Measurements from ENCODE around the gene KDM2A.

Gene KDM2A

DNA sequence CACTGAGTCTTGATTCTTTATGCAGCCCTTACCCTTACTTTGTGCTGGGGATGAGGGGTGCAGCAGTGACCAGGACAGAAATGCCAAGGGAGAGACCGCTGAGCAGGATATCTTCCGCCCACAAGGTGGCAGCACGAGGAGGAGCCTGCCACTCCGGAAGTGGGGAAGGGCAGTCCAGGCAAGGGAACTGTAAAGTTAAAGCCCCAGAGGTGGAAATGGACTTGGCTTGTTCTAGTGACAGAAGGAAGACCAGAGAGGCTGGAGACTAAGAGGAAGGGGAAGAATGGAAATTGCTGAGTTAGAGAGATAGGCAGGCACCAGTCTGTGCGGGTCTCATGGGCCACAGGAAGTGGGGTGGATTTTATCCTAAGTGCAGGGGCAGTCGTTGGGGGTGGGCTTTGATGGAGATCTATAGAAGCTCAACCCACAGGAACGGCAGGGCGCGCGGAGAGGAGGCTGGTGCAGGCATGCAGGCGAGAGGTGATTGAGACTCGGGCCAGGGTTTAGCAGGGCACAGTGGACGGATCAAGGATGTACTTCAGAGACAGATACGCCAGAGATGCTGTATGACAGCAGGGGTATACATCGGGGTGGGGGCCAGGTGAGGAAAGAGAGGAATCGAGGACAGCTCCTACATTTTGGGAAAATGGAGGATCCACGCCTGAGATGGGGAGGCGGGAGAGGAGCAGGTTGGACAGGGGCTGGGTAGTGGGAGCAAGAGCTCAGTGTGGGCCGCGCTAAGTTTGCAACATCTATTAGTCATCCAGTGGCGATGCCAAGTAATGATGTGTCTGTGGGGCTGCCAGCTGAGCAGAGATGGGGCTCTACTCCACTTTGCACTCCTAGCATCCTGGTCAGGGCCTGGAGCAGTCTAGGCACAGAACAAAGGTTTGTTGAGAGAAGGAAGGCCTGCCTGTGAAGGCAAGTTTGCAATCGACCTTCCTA is 143.9 kb downstream of the KDM2A start:
- peak; percentile 67 to 91 for DNase-seq

DNA sequence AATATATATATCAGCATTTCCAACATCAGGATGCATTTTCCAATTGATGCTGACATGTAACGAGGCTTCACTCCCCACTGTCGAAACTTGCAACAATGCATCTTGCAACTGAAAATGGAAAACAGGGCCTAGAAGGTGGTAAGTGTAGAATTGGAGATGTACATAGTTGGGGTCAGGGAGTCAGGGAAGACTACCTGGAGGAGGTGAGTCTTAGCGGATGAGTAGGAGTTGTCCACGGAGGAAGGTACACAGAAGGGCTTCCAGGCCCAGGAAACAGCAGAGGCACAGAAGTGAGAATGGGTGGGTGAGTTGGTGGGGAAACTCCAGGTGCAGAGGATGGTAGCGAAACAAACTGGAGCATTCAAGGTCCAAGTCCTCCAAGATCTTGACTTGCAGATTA is 145.2 kb downstream of the KDM2A start:
- DNase-seq, result no peak

DNA sequence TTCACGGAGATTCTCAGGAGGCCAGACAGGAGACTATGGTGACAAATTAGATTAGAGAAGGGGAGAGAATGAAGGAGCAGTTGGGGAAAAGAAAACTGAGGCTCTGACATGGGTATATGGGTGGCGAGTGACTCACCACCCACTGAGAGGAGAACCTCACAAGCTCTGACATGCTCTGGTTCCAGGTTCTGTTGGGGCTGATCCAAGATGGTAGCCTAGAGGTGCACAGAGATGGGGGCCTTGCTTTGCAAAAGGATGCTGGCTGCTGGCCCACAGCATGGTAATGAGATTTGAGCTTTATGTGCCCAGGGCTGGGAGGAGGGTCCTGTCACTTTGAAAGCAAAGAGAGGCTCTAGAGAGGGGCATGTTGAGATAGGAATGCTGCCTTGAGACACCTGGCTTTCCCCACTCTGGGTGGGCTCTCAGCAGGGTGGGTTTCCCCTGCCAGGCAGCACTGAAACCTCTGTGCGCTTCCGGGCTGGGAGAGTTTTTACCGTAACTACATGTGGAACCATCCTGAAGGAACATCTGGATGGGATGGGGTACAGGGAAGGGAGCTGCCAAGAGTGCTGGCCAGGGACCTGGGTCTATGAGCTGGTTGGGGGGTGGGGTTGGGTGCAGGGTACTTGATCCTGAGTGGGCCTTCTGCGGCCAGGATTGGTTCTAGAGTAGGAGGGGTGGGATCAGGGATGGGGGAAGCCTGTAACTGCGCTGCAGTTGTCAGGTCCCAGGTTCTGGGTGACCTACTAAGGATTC is 146.0 kb downstream of the KDM2A start:
- no peak for DNase-seq

DNA sequence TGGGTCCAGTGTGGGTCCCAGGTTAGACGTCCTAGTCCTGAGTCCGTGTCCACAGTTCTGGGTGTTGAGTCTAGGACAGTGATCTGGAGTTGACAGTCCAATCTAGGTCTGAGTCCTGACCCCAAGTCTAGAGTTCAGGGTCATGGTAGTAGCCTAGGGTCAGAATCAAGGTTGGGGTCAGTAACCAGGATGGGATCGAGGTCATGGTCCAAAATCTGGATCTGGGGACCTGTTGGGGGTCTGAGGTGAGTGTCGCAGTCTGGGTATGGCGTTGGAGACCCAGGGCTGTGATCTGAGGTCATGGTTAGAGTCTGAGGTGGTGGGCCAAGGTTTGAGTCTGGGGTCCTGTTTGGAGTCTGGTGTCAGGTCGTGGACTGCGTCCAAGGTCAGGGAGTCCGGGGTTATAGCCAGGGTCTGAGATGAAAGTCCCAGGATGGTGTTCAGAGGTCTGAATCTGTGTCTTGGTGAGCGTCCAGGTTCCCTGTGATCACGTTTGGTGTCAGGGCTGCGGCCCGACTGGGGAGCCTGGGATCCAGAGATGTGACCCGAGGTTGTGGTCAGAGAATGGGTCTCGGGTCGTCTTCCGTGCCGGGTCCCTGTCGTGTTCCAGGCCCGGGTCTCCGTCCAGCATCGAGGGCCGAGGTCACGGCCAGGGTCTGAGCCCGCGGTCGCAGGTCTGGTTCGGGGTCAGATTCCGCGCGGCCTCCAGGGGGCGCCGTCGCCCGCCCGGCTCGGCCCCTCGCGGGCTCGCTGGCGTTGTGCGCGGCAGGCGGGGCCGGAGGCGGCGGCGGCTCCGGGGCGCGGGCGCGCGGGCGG is 146.8 kb downstream of the KDM2A start:
- DNase-seq, result peak in 1 of 2 experiments; percentile 86

DNA sequence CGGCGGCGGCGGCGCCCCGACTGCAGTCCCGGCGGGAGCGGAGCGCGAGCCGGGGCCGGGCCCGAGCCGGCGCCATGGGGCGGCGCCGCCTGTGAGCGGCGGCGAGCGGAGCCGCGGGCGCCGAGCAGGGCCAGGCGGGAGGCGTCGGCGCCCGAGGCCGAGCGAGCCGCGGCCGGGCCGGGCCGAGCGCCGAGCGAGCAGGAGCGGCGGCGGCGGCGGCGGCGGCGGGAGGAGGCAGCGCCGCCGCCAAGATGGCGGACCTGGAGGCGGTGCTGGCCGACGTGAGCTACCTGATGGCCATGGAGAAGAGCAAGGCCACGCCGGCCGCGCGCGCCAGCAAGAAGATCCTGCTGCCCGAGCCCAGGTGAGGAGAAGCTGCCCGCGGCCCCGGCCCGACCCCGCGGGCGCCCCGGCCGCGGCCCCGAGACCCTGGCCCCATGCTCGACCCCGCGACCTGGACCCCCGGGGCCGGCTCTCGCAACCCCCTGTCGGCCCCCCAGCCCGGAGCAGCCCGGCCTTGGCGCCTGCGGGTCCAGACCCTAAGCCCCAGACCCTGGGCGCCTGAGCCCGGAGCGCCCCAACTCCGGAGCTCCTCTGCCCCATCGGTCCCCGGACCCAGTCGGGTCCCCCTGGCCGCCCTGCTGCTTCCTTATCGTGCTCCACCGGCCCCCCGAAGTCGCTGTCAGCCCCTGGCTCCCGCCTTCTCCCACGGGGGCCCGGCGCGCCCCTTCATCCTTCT is 147.6 kb downstream of the KDM2A start, which contains the start of gene GRK2:
Gene GRK2, plus strand, starts transcription at position 25 of the 739 bp plus-strand sequence. Its CDS starts 227 bp downstream, at position 252.
- peak in 1 of 2 experiments; percentile 81 for DNase-seq

DNA sequence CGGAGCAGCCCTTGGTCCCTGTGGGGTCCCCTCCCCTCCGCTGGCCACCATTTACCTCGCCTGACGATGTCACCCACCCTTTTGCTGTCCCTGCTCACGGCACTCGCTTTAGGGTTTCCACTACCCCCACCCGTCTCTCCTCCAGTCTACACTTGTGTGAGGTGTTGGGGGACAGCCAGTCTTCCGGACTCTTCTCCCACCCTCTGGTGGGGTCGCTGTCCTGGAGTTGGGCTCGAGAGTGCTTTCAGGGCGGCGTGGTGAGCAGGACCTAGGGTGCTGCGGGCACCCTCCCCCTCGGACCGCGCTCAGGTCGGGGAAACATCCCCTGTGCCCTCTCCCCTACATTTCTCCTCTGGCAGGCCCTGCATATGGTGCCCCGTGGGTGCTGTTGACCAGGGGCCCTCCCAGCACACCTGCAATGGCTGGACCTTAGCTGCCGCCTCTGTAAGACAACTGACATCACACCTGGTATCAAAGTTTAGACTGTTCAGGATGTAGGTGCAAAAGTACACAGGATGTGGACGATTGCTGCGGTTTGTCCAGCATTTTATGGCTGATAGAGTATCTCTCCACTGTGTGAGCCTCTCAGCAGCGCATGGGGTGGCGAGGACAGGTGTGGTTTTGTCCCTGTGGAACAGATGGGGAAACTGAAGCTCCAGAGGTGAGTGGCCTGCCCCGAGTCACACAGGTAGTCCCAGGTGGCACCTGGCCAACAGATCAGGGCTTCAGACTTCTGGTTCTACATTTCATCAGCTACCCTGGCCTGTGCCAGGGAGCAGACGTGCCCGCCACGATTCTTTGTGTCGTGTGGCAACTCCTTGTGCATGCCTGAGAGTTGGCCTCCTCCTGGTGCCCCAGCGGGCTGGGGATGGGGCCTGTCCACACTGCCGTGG is 148.4 kb downstream of the KDM2A start:
- DNase-seq, result peak in 1 of 2 experiments; percentile 50

DNA sequence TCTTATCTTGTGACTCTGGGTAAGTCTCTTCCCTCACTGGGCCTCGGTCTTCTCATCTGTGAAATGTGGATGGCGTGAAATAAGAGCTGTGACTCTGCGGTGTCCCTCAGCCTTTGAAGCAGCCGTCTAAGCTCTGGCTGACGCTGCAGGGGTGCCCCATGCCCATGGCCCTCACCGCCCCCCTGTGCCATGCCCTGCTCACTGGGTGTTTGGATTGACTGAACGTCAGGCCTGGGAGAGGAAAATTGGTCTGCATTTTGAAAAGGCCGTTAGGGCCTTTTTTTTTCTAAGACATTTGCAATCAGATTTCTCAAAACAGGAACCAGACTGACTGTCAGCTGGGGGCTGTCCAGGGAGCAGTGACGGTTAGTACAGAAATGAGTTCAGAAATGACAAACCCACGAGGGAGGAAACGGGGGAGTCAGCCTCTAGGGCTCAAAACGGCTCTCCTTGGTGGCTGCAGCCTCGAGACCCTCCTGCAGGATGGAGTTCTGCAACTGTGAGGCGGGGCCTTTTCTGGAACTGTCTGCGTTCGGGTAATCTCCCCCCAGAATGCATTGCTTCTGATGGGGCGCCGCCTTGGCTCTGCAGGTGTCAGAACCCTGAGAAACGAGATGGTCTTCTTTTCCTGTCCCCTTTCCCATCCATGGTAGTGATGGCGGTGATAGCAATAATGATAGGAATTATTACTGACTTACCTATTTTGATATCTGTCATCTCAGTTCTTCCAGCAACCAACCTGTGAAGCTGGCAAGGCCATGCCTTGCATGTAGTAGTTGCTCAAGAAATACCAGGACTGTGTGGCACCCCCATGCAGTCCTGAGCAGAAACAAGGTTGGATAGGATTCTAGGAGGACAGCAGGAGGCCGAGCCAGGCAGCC is 149.3 kb downstream of the KDM2A start:
- DNase-seq, result no peak

DNA sequence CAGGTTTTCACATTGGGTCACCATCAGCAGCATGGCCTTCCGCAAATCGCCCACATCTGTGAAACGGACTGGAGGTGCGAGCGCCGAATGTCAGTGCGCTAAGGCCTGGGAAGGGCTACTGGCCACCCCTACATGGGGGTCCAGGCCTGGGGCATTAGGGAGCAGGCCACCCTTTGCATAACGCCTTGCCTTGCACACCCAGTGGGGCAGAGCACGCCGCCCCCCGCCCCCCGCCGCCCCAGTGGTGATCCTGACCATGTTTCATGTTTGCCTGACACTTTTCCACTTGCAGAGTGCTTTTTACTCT is 149.9 kb downstream of the KDM2A start:
- DNase-seq, result no peak

DNA sequence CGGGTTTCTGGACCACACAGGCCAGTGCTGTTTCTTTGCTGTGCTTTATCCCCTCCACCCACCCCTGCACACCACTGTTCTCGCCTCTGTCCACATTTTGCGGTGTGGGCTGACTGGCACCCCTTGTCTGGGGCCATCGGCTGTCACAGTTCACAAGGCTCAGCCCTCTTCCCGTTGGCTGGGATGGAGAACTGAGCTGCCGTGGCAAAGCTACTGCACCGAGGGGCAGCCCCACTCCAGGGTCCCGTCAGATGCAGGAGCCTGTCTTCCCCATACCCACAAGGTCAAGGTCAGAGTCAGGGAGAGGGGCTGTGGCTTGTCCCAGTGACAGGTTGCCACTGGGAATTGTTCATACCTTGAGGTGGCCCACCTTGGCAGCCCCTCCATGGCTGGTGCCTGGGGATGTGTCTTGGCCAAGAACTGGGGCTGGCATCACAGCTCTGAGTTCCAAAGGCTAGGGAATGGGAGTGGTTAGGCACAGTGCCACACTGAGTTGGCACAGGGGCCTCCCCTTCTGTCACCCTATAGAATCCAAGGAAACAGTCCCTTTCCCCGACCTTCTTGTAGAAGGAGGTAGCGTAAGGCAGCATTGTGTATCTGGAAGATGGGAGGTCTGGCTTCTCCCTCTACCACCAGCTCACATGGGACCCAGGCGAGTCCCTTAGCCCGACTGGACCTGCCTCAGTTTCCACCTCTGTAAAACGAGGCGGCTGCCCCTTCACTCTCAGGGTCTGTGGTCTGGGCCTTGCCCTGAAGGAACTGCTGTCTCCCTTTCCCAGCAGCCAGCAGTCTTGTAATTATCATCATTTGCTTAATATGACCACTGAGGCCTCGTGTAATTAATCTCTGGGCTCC is 150.6 kb downstream of the KDM2A start:
- DNase-seq, result no peak

DNA sequence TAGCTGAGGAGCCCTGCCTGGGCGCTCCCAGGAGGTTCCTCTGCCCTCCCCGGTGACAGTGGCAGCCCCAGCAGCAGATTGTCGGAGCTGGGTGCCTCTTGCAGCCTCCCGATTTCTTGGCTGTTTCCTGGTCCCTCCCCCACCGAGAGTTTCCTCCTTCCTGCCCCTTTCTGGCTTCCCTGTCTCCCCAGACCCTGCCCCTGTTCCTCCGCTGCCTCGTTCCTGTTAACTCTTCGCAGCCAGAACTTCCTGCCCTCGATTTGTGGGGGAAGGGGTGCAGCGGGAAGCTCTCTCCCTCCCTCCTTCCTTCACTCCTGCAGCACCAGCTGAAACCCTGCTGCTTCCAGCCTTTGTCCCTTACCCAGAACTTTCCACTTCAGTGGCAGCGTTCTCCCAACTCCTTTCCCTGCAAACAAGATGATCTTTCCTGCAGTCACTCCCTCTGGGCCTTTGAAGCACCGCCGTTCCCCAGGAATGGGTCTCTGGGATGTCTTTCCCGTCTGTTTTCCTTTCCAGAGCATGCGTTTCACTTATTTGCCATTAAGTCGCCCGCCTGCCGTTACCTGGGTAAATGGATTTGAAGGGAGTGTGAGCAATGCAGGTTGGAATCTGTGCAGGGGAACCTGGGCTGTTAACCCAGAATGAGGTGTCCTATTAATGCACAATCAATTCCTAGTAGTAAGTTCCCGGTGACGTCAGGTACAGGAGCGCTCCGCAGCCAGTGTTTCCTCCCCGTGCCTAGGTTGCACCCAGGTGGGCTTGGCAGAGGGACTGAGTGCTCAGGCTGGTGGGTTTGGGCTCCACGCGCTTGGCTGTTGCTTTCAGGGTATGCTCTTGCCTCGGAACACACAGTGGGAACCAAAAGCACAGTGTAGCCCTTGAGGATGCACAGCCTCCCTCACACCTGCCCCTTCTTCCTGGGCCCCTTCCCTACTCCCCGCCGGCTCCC is 151.5 kb downstream of the KDM2A start:
- DNase-seq, result no peak

DNA sequence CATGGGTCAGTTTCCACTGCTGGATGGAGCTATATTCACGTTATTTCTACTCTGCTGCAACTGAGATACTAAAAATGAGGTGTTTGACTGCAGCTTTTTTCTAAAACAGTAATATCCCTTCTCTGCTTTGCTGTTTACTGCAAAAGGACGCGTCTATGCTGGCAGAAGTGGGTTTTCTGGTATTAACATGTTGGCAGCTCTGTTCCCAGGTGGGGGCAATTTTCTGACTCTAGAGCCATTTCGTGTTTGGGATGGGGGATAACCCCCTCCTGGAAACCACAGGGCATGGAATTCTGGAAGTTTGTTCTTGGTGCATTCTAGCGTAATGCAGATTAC is 152.1 kb downstream of the KDM2A start:
- DNase-seq, result no peak

DNA sequence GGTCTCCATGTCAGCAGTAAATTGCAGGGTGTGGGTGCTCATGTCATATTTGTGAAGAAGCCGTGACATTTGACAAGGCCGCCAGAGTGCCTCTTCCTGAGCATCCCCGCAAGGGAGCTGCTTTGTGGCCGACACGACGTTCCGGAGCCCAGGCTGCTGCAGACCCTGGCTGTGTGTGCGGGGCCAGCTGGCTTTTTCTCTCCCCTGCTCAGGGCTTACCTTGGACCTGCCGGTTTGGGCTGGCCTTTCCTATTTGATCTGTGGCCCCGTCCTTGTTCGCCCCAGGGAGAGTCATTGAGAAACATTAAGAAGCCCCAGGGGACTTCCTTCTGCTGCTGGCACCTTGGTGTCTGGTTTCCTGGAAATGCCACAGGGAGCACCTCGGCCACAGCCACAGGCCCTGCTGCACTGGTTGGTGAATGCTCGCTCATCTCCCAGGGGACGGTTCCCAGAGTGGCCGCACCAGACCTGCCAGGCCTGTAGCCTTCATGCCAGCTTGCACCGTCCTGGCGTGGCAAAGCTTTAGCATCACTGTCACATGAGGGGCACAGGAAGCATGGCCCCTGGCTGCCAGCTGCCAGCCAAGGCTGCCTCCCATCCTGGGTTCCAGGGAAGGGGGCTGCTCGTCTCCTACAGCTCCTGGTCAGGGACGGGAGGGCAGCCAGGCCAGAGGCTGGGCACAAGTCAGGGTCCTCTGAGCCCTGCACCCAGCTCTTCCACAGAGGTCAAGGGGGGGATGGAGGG is 152.7 kb downstream of the KDM2A start:
- peak; percentile 65 to 82 for DNase-seq

DNA sequence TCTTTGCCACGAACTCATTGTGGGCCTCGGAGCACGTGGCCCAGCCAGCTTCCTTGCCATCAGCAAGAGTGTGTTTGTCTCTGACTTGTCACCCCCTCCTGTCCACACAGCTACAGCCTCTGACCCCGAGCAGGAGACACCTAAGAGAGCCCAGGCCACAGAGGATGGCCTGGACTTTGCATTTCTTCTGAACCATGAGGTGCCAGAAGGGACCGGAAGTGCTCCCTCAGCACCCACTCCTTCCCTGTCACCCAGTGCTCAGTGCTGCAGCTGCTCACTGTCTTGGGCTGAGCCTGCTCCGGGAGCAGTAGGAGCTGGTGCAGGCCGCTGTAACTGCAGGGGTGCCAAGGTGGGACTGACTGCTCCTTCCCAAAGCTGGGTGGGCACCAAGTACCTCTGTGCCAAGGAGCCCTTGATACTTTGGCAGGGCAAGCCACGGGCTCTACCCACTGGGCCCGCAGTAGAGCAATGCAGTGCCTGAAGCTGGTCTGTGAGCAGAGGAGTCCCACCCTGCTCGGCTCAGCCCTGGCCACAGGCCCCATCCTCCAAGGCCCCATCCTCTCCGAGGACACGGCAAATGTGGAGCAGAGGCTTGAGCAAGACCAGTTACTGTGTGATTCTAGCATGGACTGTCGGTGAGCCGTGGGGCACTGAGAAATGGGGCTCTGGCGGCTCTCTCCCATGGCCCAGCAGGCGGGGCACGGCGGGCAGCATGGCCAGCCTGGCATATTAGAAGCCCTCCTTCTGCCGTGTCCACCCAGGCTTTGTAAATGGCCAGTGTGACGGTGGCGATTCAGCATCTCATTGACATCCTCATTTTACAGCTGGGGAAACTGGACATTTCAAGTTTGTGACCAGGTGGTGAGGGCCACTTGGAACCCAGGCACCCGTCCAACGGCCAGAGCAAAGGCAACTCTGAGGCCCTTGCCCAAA is 153.5 kb downstream of the KDM2A start:
- DNase-seq, result no peak

DNA sequence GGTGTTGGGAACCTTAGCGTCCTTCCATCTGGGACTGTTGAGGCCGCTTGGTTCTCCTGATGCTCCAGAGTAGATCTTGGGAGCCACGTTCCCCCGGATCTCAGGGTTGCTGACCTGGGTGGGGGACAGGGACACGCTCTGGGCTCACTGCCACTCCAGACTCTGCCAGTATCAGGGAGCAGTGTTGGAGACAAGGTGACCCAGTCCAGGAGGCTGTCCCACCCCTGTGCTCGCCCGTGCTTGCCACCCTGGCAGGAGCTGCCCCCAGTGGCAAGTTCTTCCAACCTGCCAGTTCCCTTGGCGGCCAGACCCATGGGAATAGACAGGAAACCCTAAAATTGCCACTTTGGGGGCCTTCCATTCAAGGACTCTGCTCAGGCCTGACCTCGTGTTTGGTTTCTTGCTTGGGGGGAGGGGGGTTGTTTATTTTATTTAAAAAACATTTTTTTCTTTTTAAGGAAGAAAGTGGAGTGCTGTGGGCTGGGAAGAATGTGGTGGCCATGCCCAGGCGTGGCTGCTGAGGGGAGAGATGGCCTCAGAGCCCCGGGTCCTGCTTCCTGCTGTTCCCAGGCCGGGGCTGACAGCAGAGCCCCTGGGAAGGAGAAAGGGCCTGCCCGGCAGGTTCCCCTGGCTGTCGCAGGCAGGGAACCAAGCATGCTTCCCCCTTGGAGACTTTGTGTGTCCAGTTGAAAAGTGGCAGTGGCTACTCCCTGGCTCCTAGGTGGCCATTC is 154.4 kb downstream of the KDM2A start:
- DNase-seq, result no peak

DNA sequence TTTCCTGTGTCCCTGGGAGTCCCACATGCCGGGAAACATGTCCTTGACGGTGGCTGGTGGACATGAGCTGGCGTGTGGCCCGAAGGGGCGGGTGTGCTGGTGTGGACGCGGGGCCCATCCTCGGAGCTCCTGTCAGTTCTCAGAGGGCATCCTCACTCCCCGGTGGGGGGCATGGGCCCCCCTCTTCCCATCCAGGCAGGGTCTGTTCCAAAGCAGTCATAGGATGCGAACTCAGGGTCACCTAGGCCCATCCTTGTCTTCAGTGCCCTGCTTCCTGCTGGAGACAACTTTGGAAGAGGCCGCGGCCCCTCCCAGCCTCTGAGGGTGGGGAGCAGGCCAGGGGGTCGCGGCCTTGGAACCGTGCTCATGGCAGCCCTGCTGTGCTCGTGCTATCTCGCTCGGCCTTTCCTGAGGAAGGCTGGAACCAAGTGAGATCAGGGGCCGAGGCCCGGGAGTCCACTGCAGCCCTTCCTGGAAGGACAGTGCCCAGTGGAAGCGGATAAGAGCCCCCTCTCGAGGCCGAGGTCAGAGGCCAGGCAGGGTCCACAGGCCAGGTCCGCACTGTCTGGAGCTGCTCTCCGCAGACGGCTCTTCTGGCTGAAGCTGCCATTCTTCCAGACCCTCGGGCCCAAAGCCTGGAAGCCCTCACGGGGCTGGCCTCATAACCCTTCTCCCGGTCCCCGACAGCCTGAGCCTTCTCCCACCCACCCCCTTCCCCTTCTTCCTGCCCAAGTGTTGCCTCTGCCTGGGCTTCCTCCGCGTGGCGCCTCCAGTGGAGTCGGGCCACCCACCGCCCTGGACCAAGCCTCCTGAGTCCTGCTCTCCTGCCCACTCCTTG is 155.9 kb downstream of the KDM2A start:
- DNase-seq, result no peak
